TTC549 (cell line): ENCODE measurements around the gene ANO6.

ENCODE experiments used
- FAIRE-seq: peaks from 2 replicates; lab custom pipeline; 2012; peaks lifted over from hg19 to GRCh38; lab: Jason Lieb, UNC

The ANO6 gene

DNA sequence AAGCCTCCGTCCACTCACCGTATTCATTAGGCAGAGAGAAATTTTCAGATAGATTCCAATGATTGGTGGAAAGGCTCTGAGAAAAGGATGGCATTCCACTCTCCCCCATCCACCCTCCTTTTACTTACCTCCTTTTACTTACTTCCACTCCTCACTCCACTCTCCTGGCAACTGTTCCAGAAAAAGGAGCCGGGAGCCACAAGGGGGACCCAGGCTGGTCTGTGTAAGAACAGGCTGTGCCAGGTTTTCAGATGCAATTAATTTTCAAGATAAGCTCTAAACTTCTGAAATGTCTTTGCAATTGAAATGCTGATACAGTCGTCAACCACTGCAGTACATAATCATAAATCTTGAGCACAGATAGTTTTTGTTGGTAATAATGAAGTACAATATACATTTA is 248.8 kb downstream of the ANO6 start:
- FAIRE-seq: no peak

DNA sequence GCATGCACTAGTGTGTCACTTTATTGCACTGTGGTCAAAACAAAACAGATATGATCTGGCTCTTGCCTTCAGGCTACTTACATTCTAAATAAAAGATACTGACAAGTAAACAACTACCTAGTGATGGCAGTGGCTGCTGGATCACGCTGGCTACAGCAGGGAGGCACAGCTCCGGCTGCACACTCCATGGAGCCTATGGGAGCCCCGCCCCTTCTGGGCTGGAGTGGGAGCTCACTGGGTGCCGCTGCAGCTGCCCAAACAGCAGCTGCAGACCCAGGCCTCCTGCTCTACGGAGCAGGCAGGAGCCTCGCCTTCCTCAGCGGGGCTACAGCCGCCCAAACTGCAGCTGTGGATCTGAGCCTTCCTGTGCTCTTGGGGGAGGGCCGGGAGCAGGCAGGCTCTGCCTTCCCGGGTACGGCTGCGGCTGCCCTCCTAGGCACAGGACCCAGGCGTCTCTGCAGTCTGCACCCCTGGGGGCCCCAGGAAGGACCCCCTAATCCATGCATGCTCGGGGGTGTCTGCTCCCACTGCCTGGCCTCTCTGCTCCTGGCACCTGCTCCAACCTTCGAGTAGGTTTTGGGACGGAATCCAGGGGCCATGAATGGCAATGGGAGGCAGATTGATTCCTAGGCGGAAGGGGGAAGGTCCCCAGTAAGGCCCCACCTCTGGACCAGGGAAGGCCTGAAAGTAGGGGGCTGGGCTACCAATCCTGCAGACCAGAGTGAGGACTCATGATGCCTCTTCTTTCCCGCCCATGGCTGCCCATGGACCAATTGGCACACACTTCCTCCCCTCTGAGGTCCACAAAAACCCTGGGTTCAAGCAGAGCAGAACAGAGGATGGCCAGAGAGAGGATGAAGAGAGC is 253.1 kb downstream of the ANO6 start:
- no peak for FAIRE-seq

DNA sequence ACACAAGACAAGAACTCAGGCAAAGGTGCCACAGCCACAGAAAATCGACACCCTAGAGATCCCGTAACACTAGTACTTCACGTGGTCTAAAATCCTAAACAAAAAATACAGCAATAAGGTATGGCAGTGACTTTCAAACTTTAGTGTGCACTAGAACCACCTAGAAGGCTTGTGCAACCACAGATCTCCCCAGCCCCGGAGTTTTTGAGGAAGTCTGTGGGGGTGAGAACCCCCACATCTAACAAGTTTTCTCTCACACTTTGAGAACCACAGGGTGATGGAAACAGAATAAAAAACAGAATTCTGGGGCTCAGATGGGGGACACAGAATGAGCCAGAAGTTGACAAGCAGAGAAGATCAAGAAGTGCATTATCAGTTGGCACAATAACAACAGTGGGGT is 254.0 kb downstream of the ANO6 start:
- FAIRE-seq: no peak

DNA sequence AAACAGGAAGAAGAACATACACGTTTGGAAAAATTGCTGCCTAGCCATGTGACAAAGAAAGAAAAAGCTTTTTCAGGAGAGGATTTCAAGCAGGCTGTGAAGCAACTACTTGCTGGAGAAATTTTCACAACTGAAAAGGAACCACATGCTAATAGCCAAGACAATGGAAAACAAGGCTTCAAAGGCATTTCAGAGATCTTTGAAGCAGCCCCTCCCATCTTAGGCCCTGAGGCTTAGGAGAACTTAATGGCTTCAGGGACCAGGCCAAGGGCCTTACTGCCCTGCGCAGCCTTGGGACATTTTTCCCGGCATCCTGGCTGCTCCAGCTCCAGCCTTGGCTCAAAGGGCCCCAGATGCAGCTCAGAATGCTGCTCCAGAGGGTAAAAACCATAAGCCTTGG is 257.7 kb downstream of the ANO6 start:
- FAIRE-seq: no peak

DNA sequence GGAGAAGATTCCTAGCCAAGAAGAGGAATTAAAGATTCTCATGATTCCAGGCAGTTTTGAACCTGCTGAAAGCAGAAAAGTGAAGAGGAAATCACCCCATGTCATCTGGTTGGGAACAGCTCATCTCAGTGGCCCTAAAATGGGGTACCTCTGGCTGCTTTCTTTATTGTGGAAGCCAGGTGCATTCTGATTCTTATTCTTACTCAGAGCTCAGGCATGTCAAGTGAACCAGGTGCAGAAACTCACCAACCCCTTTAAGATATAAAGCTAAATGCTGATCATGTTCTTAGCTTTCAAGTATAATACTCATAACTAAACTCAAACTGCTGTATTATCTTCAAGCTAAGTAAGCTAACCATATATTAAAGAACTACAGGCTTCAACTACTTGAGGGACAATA is 259.7 kb downstream of the ANO6 start:
- no peak for FAIRE-seq

DNA sequence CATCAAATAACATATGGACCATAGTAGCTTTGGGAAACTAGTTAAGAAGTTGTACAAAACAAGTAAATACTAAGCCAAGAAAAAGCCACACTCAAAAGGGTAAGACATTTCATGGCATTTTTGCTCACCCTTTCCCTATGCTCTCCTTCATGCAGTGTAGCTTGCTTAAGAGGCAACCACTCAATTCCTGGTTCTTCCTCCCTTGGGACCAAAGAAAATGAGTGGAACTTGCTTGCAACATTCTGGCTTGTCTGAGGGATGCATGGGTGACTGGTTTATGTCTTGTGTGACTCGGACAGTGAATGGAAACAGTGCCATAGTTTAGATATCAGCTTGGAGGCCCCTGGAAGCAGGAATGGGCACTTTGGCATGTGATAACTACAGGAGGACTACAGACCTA is 261.6 kb downstream of the ANO6 start:
- no peak for FAIRE-seq

DNA sequence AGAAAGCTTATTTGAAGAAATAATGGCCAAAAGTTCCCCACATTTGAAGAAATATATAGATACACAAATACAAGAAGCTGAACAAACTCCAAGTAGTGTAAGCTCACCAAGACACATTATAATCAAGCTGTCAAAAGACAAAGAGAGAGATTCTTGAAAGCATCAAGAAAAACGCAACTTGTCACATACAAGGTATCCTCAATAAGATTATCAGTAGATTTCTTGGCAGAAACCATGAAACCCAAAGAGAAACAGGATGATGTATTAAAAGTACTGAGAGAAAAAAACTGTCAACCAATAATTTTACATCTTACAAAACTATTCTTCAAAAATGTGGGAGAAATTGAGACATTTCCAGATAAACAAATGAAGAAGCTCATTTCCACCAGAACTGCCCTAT is 263.0 kb downstream of the ANO6 start:
- no peak for FAIRE-seq

DNA sequence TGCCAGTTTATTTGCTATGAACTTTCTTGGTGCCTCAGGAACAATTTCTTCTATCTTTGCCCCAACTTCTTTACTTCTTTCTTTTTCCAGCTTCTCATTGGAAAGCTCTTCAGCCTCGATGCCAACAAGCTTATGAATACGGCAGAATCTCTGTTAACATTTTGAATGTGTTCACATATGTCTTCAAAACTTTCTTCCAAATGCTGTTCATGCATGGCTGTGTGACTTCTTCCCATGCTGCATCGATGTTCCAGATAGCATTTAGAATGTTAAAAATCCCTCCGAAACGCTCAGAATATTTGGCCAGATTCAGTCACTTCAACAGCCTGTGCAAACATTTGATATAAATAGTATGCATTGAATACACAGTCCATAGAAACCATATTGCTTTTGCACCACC is 265.9 kb downstream of the ANO6 start:
- FAIRE-seq: no peak

DNA sequence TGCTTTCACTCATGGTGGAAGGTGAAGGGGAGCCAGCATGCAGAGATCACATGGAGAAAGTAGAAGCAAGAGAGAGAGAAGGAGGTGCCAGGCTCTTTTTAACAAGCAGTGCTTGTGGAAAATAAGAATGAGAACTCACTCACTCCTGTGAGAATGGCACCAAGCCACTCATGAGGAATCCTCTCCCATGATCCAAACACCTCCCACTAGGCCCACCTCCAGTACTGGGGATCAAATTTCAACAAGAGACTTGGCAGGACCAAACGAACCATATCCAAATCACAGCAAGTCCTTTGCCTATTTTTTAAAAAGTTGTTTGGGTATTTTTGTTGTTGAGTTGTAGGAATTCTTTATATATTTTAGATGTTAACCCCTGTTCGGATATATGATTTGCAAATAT is 267.7 kb downstream of the ANO6 start:
- no peak for FAIRE-seq
